CD4-positive, CD25-positive, alpha-beta regulatory T cell (primary cell): ENCODE results near the gene DNAAF5. TPM values are rescaled to one million over a fixed set of nuclear protein-coding genes. Genes with fewer than 3 reads are reported as not detected.
A peak's percentile ranks its signal among the peaks of the same experiment; 100 is the strongest.

Experiments
- ATAC-seq, 2 donors: fragments of 150-1000 bp; cut with Tn5 transposase; one replicate each; pipeline ENCODE4 v1.10.0; 2021; ENCODE audit warnings: low read depth in 2 of 2, moderate number of reproducible peaks in 2 of 2, moderate library complexity in 1 of 2
- DNase-seq, 3 donors: peaks; one replicate each; pipeline versions ENCODE4 v3.0.0 to v3.0.0-alpha.2; 2012 to 2022; ENCODE audit warnings: mixed read lengths in 1 of 3
- H3K27ac ChIP-seq: one replicate; pipeline ENCODE4 v1.7.0; 2013; ENCODE audit warnings: mild to moderate bottlenecking, low read length; ENCODE audit not compliant: insufficient read depth, poor library complexity, severe bottlenecking
- H3K27me3 ChIP-seq: one replicate; pipeline ENCODE4 v1.7.0; 2013; ENCODE audit warnings: low read length; ENCODE audit not compliant: control insufficient read depth, insufficient read depth
- H3K36me3 ChIP-seq: one replicate; pipeline ENCODE4 v1.7.0; 2013; ENCODE audit warnings: mild to moderate bottlenecking, low read length, moderate library complexity; ENCODE audit not compliant: control insufficient read depth, insufficient read depth
- H3K4me1 ChIP-seq: 2 replicates; pipeline ENCODE4 v1.7.0; 2013; ENCODE audit warnings: mild to moderate bottlenecking, low read length; ENCODE audit not compliant: insufficient read depth, control insufficient read depth, poor library complexity, severe bottlenecking
- H3K4me3 ChIP-seq: one replicate; pipeline ENCODE4 v1.7.0; 2013; ENCODE audit warnings: low read depth, mild to moderate bottlenecking, low read length, moderate library complexity
- H3K9me3 ChIP-seq, 2 experiments: 1 replicate in 1 of 2; 2 replicates in 1 of 2; pipeline ENCODE4 v1.7.0; 2013; ENCODE audit warnings: low read length in 2 of 2, mild to moderate bottlenecking in 1 of 2, moderate library complexity in 1 of 2; ENCODE audit not compliant: control insufficient read depth in 2 of 2
- H3K27ac Mint-ChIP-seq, 3 donors: one replicate each; pipeline ENCODE4 v1.8.0; 2020 to 2022; ENCODE audit warnings: mild to moderate bottlenecking in 3 of 3, mixed read lengths in 3 of 3, moderate library complexity in 2 of 3
- H3K27me3 Mint-ChIP-seq: one replicate; pipeline ENCODE4 v1.8.0; 2022; ENCODE audit warnings: mild to moderate bottlenecking, mixed read lengths
- H3K36me3 Mint-ChIP-seq: one replicate; pipeline ENCODE4 v1.8.0; 2020; ENCODE audit warnings: mixed read lengths
- H3K4me1 Mint-ChIP-seq, 4 donors: one replicate each; pipeline ENCODE4 v1.8.0; 2020 to 2022; ENCODE audit warnings: mixed read lengths in 4 of 4, mild to moderate bottlenecking in 1 of 4
- H3K4me3 Mint-ChIP-seq, 4 donors: one replicate each; pipeline ENCODE4 v1.8.0; 2020 to 2022; ENCODE audit warnings: mild to moderate bottlenecking in 4 of 4, mixed read lengths in 4 of 4, moderate library complexity in 3 of 4
- H3K9me3 Mint-ChIP-seq, 7 donors: one replicate each; pipeline ENCODE4 v1.8.0; 2020 to 2022; ENCODE audit warnings: mixed read lengths in 7 of 7, mild to moderate bottlenecking in 3 of 7, moderate library complexity in 2 of 7
- polyA plus RNA-seq, 4 donors: library from polyadenylated mRNA; unstranded; fragments of 300-500 nt; fragmentation: Illumina TruSeq; gene quantifications; one replicate each; pipeline ENCODE4 v1.2.3, GENCODE V29; 2021
- total RNA-seq: library from RNA; stranded (reverse); gene quantifications from one replicate; pipeline ENCODE4 v1.2.3, GENCODE V29; 2022

DNAAF5 gene
- total and polyA plus RNA-seq, 5 donors from 2014 or later, result 0.84 to 11.9 (median 2.3) TPM

- H3K4me1 Mint-ChIP-seq, result peaks cover 0 to 2% (median 0%) of the 10 kb centered on the region in 4 donors
- H3K27ac Mint-ChIP-seq, result peak overlapping the region in 1 of 3 donors; percentile 69
- Histone ChIP-seq H3K4me3 (no peak overlapping the region), H3K27me3 (no peaks in the 10 kb centered on the region), H3K4me1 (no peaks in the 10 kb centered on the region), H3K27ac (no peak overlapping the region), H3K36me3 (peaks cover 43% of the 10 kb centered on the region), H3K9me3 (no peaks in the 10 kb centered on the region)
- H3K36me3 Mint-ChIP-seq, result peaks cover 19% of the 10 kb centered on the region
- H3K9me3 Mint-ChIP-seq, result no peaks in the 10 kb centered on the region
- DNase-seq (no peak), ATAC-seq (no peak)
- H3K27me3 Mint-ChIP-seq, result no peaks in the 10 kb centered on the region
- H3K4me3 Mint-ChIP-seq, result no peak overlapping the region
Observed at GRCh38 chr7:760006-760405, 33.5 kb downstream of the DNAAF5 start.

DNA sequence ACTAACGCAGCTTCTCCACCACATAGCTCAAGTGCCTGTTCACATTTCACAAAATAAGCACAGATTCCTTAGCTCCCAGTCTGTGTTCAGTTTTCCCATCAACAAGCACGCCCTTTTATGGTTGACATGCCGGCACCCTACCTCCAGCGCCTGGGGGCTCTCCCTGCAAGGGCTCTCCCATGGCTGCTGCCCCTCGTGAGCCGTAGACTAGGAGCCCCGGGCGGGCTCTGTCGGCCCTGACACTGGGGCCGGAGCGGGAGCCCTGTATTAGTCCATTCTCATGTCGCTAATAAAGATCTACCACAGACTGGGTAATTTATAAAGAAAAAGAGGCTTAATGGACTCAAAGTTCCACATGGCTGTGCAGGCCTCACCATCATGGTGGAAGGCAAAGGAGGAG, 34.6 kb downstream of the DNAAF5 start:
- Histone ChIP-seq H3K4me1 (no peaks in the 10 kb centered on the region), H3K27me3 (no peaks in the 10 kb centered on the region), H3K27ac (no peak overlapping the region), H3K9me3 (no peaks in the 10 kb centered on the region), H3K36me3 (peaks cover 41% of the 10 kb centered on the region), H3K4me3 (no peak overlapping the region)
- no peak overlapping the region for H3K4me3 Mint-ChIP-seq
- no peaks in the 10 kb centered on the region for H3K27me3 Mint-ChIP-seq
- peak overlapping the region in 1 of 3 donors; percentile 22 for H3K27ac Mint-ChIP-seq
- peaks cover 23% of the 10 kb centered on the region for H3K36me3 Mint-ChIP-seq
- DNase-seq (no peak), ATAC-seq (no peak)
- no peaks in the 10 kb centered on the region for H3K4me1 Mint-ChIP-seq
- no peaks in the 10 kb centered on the region for H3K9me3 Mint-ChIP-seq

GRCh38 chr7:761631-762030, 35.1 kb downstream of the DNAAF5 start:
- H3K9me3 ChIP-seq, result no peaks in the 10 kb centered on the region
- Mint-ChIP-seq H3K27me3 (no peaks in the 10 kb centered on the region), H3K27ac (no peak overlapping the region), H3K4me1 (no peaks in the 10 kb centered on the region), H3K36me3 (peaks cover 26% of the 10 kb centered on the region), H3K4me3 (no peak overlapping the region), H3K9me3 (no peaks in the 10 kb centered on the region)
- H3K4me1 ChIP-seq, result no peaks in the 10 kb centered on the region
- no peak overlapping the region for H3K4me3 ChIP-seq
- no peaks in the 10 kb centered on the region for H3K27me3 ChIP-seq
- H3K27ac ChIP-seq, result no peak overlapping the region
- DNase-seq (no peak), ATAC-seq (no peak)
- peaks cover 39% of the 10 kb centered on the region for H3K36me3 ChIP-seq

DNA sequence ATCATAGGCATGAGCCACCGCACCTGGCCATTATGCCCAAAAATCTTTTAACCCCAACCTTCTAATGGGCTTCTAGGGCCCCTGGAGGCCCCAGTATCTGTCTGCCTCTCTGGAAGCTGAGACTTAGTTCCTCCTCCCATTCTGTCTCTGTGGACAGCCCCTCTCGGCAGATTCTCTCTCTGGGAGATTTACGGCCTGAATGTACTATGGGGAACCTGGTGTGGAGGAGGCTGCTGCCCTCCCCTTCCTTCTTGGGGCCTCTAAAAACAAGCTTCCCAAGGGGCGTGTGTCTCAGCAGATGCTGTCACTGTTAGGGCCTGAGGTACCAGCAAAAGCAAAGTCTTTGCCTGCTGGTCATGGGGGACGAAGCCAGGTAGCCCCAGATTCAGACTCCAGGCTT, 36.4 kb downstream of the DNAAF5 start:
- Mint-ChIP-seq H3K4me1 (no peaks in the 10 kb centered on the region), H3K9me3 (no peaks in the 10 kb centered on the region), H3K36me3 (peaks cover 31% of the 10 kb centered on the region), H3K27me3 (no peaks in the 10 kb centered on the region), H3K4me3 (no peak overlapping the region), H3K27ac (no peak overlapping the region)
- Histone ChIP-seq H3K27ac (no peak overlapping the region), H3K36me3 (peaks cover 29% of the 10 kb centered on the region), H3K9me3 (no peaks in the 10 kb centered on the region), H3K27me3 (no peaks in the 10 kb centered on the region), H3K4me1 (no peaks in the 10 kb centered on the region), H3K4me3 (no peak overlapping the region)
- ATAC-seq, result no peak
- DNase-seq, result no peak

GRCh38 chr7:763762-764161, 37.3 kb downstream of the DNAAF5 start:
- H3K36me3 Mint-ChIP-seq, result peaks cover 27% of the 10 kb centered on the region
- H3K27ac Mint-ChIP-seq, result no peak overlapping the region

DNA sequence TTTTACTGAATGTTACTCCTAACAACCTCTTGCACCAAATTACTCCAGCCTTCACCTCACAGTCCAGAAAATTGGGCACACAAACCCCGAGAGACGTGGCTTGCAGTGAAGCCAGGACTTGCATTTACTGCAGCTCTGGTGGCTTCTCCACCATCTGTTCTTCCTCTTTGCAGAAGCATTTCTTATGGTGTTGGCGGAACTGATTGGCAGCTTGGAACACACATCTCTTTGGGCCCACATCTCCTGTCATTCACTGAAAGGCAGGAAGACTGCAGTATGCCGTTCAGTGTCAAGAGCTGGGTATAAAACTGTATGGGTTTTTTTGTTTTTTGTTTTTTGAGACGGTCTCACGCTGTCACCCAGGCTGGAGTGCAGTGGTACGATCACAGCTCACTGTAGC, 38.9 kb downstream of the DNAAF5 start:
- no peak for ATAC-seq
- H3K4me1 Mint-ChIP-seq, result no peaks in the 10 kb centered on the region

More at GRCh38 chr7:763762-764161, 37.3 kb downstream of the DNAAF5 start:
- no peaks in the 10 kb centered on the region for H3K9me3 ChIP-seq
- no peaks in the 10 kb centered on the region for H3K4me1 ChIP-seq
- no peak overlapping the region for H3K4me3 Mint-ChIP-seq
- H3K9me3 Mint-ChIP-seq, result no peaks in the 10 kb centered on the region
- H3K27ac ChIP-seq, result no peak overlapping the region
- H3K4me3 ChIP-seq, result no peak overlapping the region
- H3K27me3 ChIP-seq, result no peaks in the 10 kb centered on the region
- ATAC-seq (no peak), DNase-seq (no peak)
- H3K4me1 Mint-ChIP-seq, result no peaks in the 10 kb centered on the region
- H3K27me3 Mint-ChIP-seq, result no peaks in the 10 kb centered on the region
- H3K36me3 ChIP-seq, result peaks cover 23% of the 10 kb centered on the region

GRCh38 chr7:767580-767940, 41.1 kb downstream of the DNAAF5 start:
- peaks cover 27% of the 10 kb centered on the region for H3K36me3 ChIP-seq
- H3K36me3 Mint-ChIP-seq, result peaks cover 15% of the 10 kb centered on the region
- no peaks in the 10 kb centered on the region for H3K9me3 Mint-ChIP-seq
- H3K4me1 ChIP-seq, result no peaks in the 10 kb centered on the region
- ATAC-seq (no peak), DNase-seq (no peak)
- H3K9me3 ChIP-seq, result no peaks in the 10 kb centered on the region
- H3K4me1 Mint-ChIP-seq, result no peaks in the 10 kb centered on the region
- no peaks in the 10 kb centered on the region for H3K27me3 Mint-ChIP-seq
- no peak overlapping the region for H3K27ac ChIP-seq
- H3K4me3 Mint-ChIP-seq, result peak overlapping the region in 1 of 4 donors; percentile 44
- no peak overlapping the region for H3K27ac Mint-ChIP-seq
- H3K27me3 ChIP-seq, result no peaks in the 10 kb centered on the region
- no peak overlapping the region for H3K4me3 ChIP-seq

More for the DNA sequence above, 38.9 kb downstream of the DNAAF5 start:
- H3K9me3 Mint-ChIP-seq, result no peaks in the 10 kb centered on the region
- DNase-seq, result no peak
- H3K4me3 Mint-ChIP-seq, result no peak overlapping the region
- Histone ChIP-seq H3K9me3 (no peaks in the 10 kb centered on the region), H3K27me3 (no peaks in the 10 kb centered on the region), H3K4me1 (no peaks in the 10 kb centered on the region), H3K4me3 (no peak overlapping the region), H3K36me3 (peaks cover 23% of the 10 kb centered on the region), H3K27ac (no peak overlapping the region)
- H3K27ac Mint-ChIP-seq, result no peak overlapping the region
- peaks cover 19% of the 10 kb centered on the region for H3K36me3 Mint-ChIP-seq
- H3K27me3 Mint-ChIP-seq, result no peaks in the 10 kb centered on the region

DNA sequence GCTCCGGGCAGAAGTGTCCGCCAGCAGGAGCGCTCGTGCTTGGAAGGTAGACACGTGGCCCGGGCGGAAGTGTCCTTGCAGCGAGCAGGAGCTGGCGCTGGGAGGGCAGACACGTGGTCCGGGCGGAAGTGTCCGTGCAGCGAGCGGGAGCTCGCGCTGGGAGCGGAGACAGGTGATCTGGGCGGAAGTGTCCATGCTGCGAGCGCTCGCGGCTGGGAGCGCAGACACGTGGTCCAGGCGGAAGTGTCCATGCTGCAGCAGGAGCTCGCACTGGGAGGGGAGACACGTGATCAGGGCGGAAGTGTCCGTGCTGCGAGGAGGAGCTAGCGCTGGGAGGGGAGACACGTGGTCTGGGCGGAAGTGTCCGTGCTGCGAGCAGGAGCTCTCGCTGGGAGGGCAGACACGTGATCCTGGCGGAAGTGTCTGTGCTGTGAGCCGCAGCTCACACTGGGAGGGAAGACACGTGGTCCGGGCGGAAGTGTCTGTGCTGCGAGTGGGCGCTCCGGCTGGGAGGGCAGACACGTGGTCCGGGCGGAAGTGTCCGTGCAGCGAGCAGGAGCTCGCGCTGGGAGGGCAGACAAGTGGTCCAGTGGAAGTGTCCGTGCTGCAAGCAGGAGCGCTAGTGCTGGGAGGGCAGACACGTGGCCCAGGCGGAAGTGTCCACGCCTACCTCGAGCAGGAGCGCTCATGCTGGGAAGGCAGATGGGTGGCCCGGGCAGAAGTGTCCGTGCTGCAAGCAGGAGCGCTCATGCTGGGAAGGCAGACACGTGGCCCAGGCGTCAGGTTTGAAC, 41.6 kb downstream of the DNAAF5 start:
- Mint-ChIP-seq H3K27me3 (no peaks in the 10 kb centered on the region), H3K27ac (no peak overlapping the region), H3K36me3 (peaks cover 15% of the 10 kb centered on the region), H3K4me1 (no peaks in the 10 kb centered on the region), H3K4me3 (peak overlapping the region in 1 of 4 donors; percentile 44), H3K9me3 (no peaks in the 10 kb centered on the region)
- Histone ChIP-seq H3K9me3 (no peaks in the 10 kb centered on the region), H3K4me1 (no peaks in the 10 kb centered on the region), H3K4me3 (no peak overlapping the region), H3K27me3 (no peaks in the 10 kb centered on the region), H3K27ac (no peak overlapping the region), H3K36me3 (peaks cover 23% of the 10 kb centered on the region)
- ATAC-seq, result peak in 1 of 2 donors; percentile 55
- peak in 1 of 3 donors; percentile 38 for DNase-seq
